Endodermal cell (in vitro differentiated cells): ENCODE results near the gene KLHDC2. TPM values are rescaled to one million over a fixed set of nuclear protein-coding genes. Genes with fewer than 3 reads are reported as not detected.

ENCODE experiments used
- DNase-seq: peaks from one replicate; pipeline ENCODE4 v3.0.0-alpha.2; 2017
- H3K27ac ChIP-seq: 2 replicates; pipeline ENCODE4 v1.5.1; 2013; ENCODE audit warnings: mild to moderate bottlenecking, low read depth, low read length, moderate library complexity
- H3K27me3 ChIP-seq: 2 replicates; pipeline ENCODE4 v1.6.1; 2013; ENCODE audit warnings: mild to moderate bottlenecking, low read length, moderate library complexity; ENCODE audit not compliant: insufficient read depth, control insufficient read depth, poor library complexity, severe bottlenecking
- H3K36me3 ChIP-seq: 2 replicates; pipeline ENCODE4 v1.7.0; 2013; ENCODE audit warnings: mild to moderate bottlenecking, low read length, moderate library complexity; ENCODE audit not compliant: control insufficient read depth, insufficient read depth
- H3K4me1 ChIP-seq: one replicate; pipeline ENCODE4 v1.7.0; 2013; ENCODE audit warnings: low read length; ENCODE audit not compliant: control insufficient read depth, insufficient read depth
- H3K4me3 ChIP-seq: 2 replicates; pipeline ENCODE4 v1.5.1; 2013; ENCODE audit warnings: mild to moderate bottlenecking, low read length, moderate library complexity
- H3K9ac ChIP-seq: 2 replicates; pipeline ENCODE4 v1.6.1; 2013; ENCODE audit warnings: mild to moderate bottlenecking, low read length, moderate library complexity; ENCODE audit not compliant: poor library complexity, severe bottlenecking; ENCODE audit errors: extremely low read depth
- H3K9me3 ChIP-seq: 2 replicates; pipeline ENCODE4 v1.6.1; 2013; ENCODE audit warnings: mild to moderate bottlenecking, low read length, moderate library complexity; ENCODE audit not compliant: control insufficient read depth
- H3K27ac Mint-ChIP-seq: 2 replicates; pipeline ENCODE4 v1.8.0; 2020; ENCODE audit warnings: mixed read lengths
- H3K27me3 Mint-ChIP-seq: 2 replicates; pipeline ENCODE4 v1.8.0; 2021; ENCODE audit warnings: mild to moderate bottlenecking, mixed read lengths; ENCODE audit not compliant: insufficient read depth
- H3K36me3 Mint-ChIP-seq: 2 replicates; pipeline ENCODE4 v1.8.0; 2020; ENCODE audit warnings: low read depth, mixed read lengths
- H3K4me1 Mint-ChIP-seq: 2 replicates; pipeline ENCODE4 v1.8.0; 2020; ENCODE audit warnings: mixed read lengths
- H3K4me3 Mint-ChIP-seq: 2 replicates; pipeline ENCODE4 v1.8.0; 2020; ENCODE audit warnings: mild to moderate bottlenecking, moderate library complexity, mixed read lengths
- H3K9me3 Mint-ChIP-seq: 2 replicates; pipeline ENCODE4 v1.8.0; 2020; ENCODE audit warnings: mild to moderate bottlenecking, mixed read lengths
- WGBS, 2 experiments: methylation state at CpG; one replicate each; pipeline versions ENCODE4 v1.1.5 to v1.1.7; 2013; ENCODE audit warnings: missing lambda C conversion rate in 2 of 2, mixed read lengths in 1 of 2; ENCODE audit not compliant: insufficient coverage in 1 of 2, insufficient read length in 1 of 2; 5-methylcytosine and 5-hydroxymethylcytosine counted together
- total RNA-seq, 2 donors: library from RNA; stranded (reverse); fragmentation: NEBNext Ultra II Directional in 1 of 2; extraction: Animal tissue kit (Norgen Biotek cat#: 25700) in 1 of 2; gene quantifications; 2 replicates in 1 of 2; 3 replicates in 1 of 2; pipeline ENCODE4 v1.2.1, GENCODE V29; 2021
- TF ChIP-seq, protein P1 (sequence below): fragments of 200-600 bp; sonication (generic); conservative IDR thresholded peaks from 2 replicates; pipeline ENCODE4 v1.5.0; 2021; ENCODE audit warnings: antibody characterized with exemption, mild to moderate bottlenecking

The KLHDC2 gene
- total RNA-seq, 2 donors from 2014 or later = 45.8 to 48.4 TPM

DNA sequence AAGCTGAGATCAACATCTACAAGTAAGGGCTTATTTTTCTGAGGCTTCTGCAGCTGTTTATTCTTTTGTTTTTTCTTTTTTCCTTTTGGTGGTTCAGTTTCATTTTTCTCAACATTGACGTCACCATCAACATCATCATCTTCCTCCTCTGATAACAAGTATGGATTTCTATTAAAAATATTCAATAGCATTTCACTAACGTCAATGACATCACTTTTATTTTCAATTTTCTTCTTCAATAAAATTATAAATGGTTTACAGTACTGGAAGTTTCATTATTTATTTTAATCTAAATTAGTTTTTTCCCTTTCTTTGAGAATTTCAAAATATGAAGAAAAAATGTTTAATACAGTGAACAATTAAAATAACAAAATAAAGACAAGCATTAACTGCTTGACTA is 60.7 kb downstream of the KLHDC2 start:
- Histone ChIP-seq H3K27ac (no peak overlapping the region), H3K9me3 (peaks cover under 1% of the 10 kb centered on the region), H3K4me3 (no peak overlapping the region), H3K9ac (no peak overlapping the region), H3K4me1 (no peaks in the 10 kb centered on the region), H3K36me3 (peaks cover 96% of the 10 kb centered on the region), H3K27me3 (no peaks in the 10 kb centered on the region)
- TF ChIP-seq, protein P1, sequence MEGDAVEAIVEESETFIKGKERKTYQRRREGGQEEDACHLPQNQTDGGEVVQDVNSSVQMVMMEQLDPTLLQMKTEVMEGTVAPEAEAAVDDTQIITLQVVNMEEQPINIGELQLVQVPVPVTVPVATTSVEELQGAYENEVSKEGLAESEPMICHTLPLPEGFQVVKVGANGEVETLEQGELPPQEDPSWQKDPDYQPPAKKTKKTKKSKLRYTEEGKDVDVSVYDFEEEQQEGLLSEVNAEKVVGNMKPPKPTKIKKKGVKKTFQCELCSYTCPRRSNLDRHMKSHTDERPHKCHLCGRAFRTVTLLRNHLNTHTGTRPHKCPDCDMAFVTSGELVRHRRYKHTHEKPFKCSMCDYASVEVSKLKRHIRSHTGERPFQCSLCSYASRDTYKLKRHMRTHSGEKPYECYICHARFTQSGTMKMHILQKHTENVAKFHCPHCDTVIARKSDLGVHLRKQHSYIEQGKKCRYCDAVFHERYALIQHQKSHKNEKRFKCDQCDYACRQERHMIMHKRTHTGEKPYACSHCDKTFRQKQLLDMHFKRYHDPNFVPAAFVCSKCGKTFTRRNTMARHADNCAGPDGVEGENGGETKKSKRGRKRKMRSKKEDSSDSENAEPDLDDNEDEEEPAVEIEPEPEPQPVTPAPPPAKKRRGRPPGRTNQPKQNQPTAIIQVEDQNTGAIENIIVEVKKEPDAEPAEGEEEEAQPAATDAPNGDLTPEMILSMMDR = no peak
- H3K9me3 Mint-ChIP-seq = no peaks in the 10 kb centered on the region
- no peak for DNase-seq
- peaks cover 78% of the 10 kb centered on the region for H3K36me3 Mint-ChIP-seq
- no peaks in the 10 kb centered on the region for H3K4me1 Mint-ChIP-seq
- 90% methylated on average over 1 of the region's 2 CpGs; no CpG with 5 or more reads in 1 of the 2 experiments for WGBS, 2 experiments
- H3K27ac Mint-ChIP-seq = no peak overlapping the region
- H3K27me3 Mint-ChIP-seq = no peaks in the 10 kb centered on the region
- H3K4me3 Mint-ChIP-seq = no peak overlapping the region

Other genes with a start within 250 kb of the KLHDC2 start
- gene RPS29, start 181.8 kb upstream of the KLHDC2 start, total RNA-seq = 1,000 to 10,000 TPM; 1,577 to 1,586 TPM
- 10 to 100 TPM; 20.4 to 22.9 TPM for gene LRR1, start 169.2 kb upstream of the KLHDC2 start, total RNA-seq
- gene RPL36AL, start 147.5 kb upstream of the KLHDC2 start, total RNA-seq = 100 to 1,000 TPM; 167 to 176 TPM
- gene MGAT2, start 147.4 kb upstream of the KLHDC2 start, total RNA-seq = 10 to 100 TPM; 21.4 to 23.5 TPM
- 10 to 100 TPM; 18.5 to 19.7 TPM for gene DNAAF2, start 132.9 kb upstream of the KLHDC2 start, total RNA-seq
- 10 to 100 TPM; 25.5 to 33.6 TPM for gene POLE2, start 79.9 kb upstream of the KLHDC2 start, total RNA-seq
- under 1 TPM; 0.35 to 0.77 TPM for gene KLHDC1, start 75.0 kb upstream of the KLHDC2 start, total RNA-seq
- gene NEMF, start 84.6 kb downstream of the KLHDC2 start, total RNA-seq = 10 to 100 TPM; 75.1 to 82.6 TPM
- 10 to 100 TPM; 45.2 to 46.7 TPM for gene ARF6, start 124.9 kb downstream of the KLHDC2 start, total RNA-seq